H9 (cell line): ENCODE data around the gene SCUBE1. TPM values are rescaled to one million over a fixed set of nuclear protein-coding genes. Genes with fewer than 3 reads are reported as not detected.

Experiments used
- DNase-seq: peaks from one replicate; pipeline ENCODE4 v3.0.0-alpha.2; 2017
- H2AFZ ChIP-seq: one replicate; pipeline ENCODE4 v1.6.1; 2013; ENCODE audit warnings: mild to moderate bottlenecking, low read length, control low read depth, moderate library complexity
- H2AK5ac ChIP-seq: 2 replicates; pipeline ENCODE4 v1.6.1; 2013; ENCODE audit warnings: low read length, control low read depth, mixed read lengths; ENCODE audit not compliant: insufficient read length
- H2BK120ac ChIP-seq: one replicate; pipeline ENCODE4 v1.6.1; 2013; ENCODE audit warnings: low read depth, mild to moderate bottlenecking, low read length, control low read depth, inconsistent platforms; ENCODE audit not compliant: poor library complexity, severe bottlenecking
- H2BK12ac ChIP-seq: 2 replicates; pipeline ENCODE4 v1.6.1; 2013; ENCODE audit warnings: low read length, control low read depth, mixed read lengths, low read depth; ENCODE audit not compliant: insufficient read length
- H2BK15ac ChIP-seq: 2 replicates; pipeline ENCODE4 v1.6.1; 2013; ENCODE audit warnings: low read depth, low read length, control low read depth
- H2BK20ac ChIP-seq: one replicate; pipeline ENCODE4 v1.6.1; 2013; ENCODE audit warnings: low read depth, mild to moderate bottlenecking, low read length, control low read depth, inconsistent platforms; ENCODE audit not compliant: poor library complexity, severe bottlenecking
- H2BK5ac ChIP-seq: 2 replicates; pipeline ENCODE4 v1.6.1; 2013; ENCODE audit warnings: low read length, control low read depth, mixed read lengths; ENCODE audit not compliant: insufficient read length
- H3K14ac ChIP-seq: 2 replicates; pipeline ENCODE4 v1.6.1; 2013; ENCODE audit warnings: low read length, control low read depth; ENCODE audit not compliant: insufficient read depth
- H3K18ac ChIP-seq: 2 replicates; pipeline ENCODE4 v1.6.1; 2013; ENCODE audit warnings: low read depth, mild to moderate bottlenecking, mixed read lengths, low read length, control low read depth; ENCODE audit not compliant: insufficient read length
- H3K23ac ChIP-seq: 2 replicates; pipeline ENCODE4 v1.6.1; 2013; ENCODE audit warnings: low read length, control low read depth, mixed read lengths, low read depth; ENCODE audit not compliant: insufficient read length
- H3K23me2 ChIP-seq: 2 replicates; pipeline ENCODE4 v1.6.1; 2013; ENCODE audit warnings: low read depth, mild to moderate bottlenecking, mixed read lengths, low read length, control low read depth; ENCODE audit not compliant: insufficient read length, poor library complexity, severe bottlenecking
- H3K27ac ChIP-seq: 2 replicates; pipeline ENCODE4 v1.5.1; 2013; ENCODE audit warnings: low read length, control low read depth, mixed read lengths, low read depth; ENCODE audit not compliant: insufficient read length
- H3K27me3 ChIP-seq: 2 replicates; pipeline ENCODE4 v1.6.1; 2013; ENCODE audit warnings: low read length, control low read depth, inconsistent platforms; ENCODE audit not compliant: insufficient read depth
- H3K4ac ChIP-seq: 2 replicates; pipeline ENCODE4 v1.6.1; 2013; ENCODE audit warnings: low read depth, mild to moderate bottlenecking, control low read depth, inconsistent platforms, low read length, moderate library complexity
- H3K4me1 ChIP-seq: 2 replicates; pipeline ENCODE4 v1.6.1; 2013; ENCODE audit warnings: low read length, control low read depth, inconsistent platforms; ENCODE audit not compliant: insufficient read depth
- H3K4me2 ChIP-seq: 2 replicates; pipeline ENCODE4 v1.6.1; 2013; ENCODE audit warnings: low read length, control low read depth, mixed read lengths; ENCODE audit not compliant: insufficient read length, insufficient read depth
- H3K56ac ChIP-seq: 2 replicates; pipeline ENCODE4 v1.6.1; 2013; ENCODE audit warnings: low read depth, mild to moderate bottlenecking, mixed read lengths, low read length, control low read depth; ENCODE audit not compliant: insufficient read length
- H3K79me1 ChIP-seq: 2 replicates; pipeline ENCODE4 v1.6.1; 2013; ENCODE audit warnings: low read depth, mild to moderate bottlenecking, moderate library complexity, low read length, control low read depth, inconsistent platforms; ENCODE audit not compliant: insufficient read depth, poor library complexity, severe bottlenecking
- H3K79me2 ChIP-seq: 2 replicates; pipeline ENCODE4 v1.6.1; 2013; ENCODE audit warnings: low read length, control low read depth, inconsistent platforms; ENCODE audit not compliant: insufficient read depth
- H3K9ac ChIP-seq: 2 replicates; pipeline ENCODE4 v1.6.1; 2013; ENCODE audit warnings: low read length, control low read depth, mixed read lengths; ENCODE audit not compliant: insufficient read length; ENCODE audit errors: extremely low read depth
- H3K9me3 ChIP-seq: one replicate; pipeline ENCODE4 v1.6.1; 2013; ENCODE audit warnings: low read depth, low read length, inconsistent platforms; ENCODE audit not compliant: control insufficient read depth
- H3T11ph ChIP-seq: one replicate; pipeline ENCODE4 v1.6.1; 2013; ENCODE audit warnings: mild to moderate bottlenecking, low read length, control low read depth, inconsistent platforms
- H4K20me1 ChIP-seq: one replicate; pipeline ENCODE4 v1.6.1; 2013; ENCODE audit not compliant: control insufficient read depth, insufficient read length, insufficient read depth
- H4K5ac ChIP-seq: 2 replicates; pipeline ENCODE4 v1.6.1; 2013; ENCODE audit warnings: low read depth, mild to moderate bottlenecking, mixed read lengths, low read length, control low read depth; ENCODE audit not compliant: insufficient read length
- H4K8ac ChIP-seq: replicated peaks from 2 replicates; pipeline ENCODE4 v1.6.1; 2013; ENCODE audit warnings: low read length, control low read depth, mixed read lengths, low read depth; ENCODE audit not compliant: insufficient read length
- H4K91ac ChIP-seq: 2 replicates; pipeline ENCODE4 v1.6.1; 2013; ENCODE audit warnings: low read depth, mild to moderate bottlenecking, moderate library complexity, mixed read lengths, low read length, control low read depth; ENCODE audit not compliant: insufficient read length
- H3K27ac Mint-ChIP-seq, 3 experiments: 2 replicates in 2 of 3; 3 replicates in 1 of 3; pipeline ENCODE4 v1.8.0; 2020 to 2021; ENCODE audit warnings: mixed read lengths in 3 of 3, mild to moderate bottlenecking in 1 of 3, moderate library complexity in 1 of 3
- H3K27me3 Mint-ChIP-seq: 2 replicates; pipeline ENCODE4 v1.8.0; 2021; ENCODE audit warnings: low read depth, mild to moderate bottlenecking, moderate library complexity, mixed read lengths
- H3K36me3 Mint-ChIP-seq, 3 experiments: 2 replicates in 2 of 3; 3 replicates in 1 of 3; pipeline ENCODE4 v1.8.0; 2020 to 2021; ENCODE audit warnings: low read depth in 3 of 3, mixed read lengths in 3 of 3; ENCODE audit not compliant: insufficient read depth in 1 of 3
- H3K4me1 Mint-ChIP-seq, 2 experiments: 2 replicates each; pipeline ENCODE4 v1.8.0; 2020; ENCODE audit warnings: mixed read lengths in 2 of 2
- H3K4me3 Mint-ChIP-seq, 2 experiments: 2 replicates in 1 of 2; 3 replicates in 1 of 2; pipeline ENCODE4 v1.8.0; 2020 to 2021; ENCODE audit warnings: mild to moderate bottlenecking in 2 of 2, mixed read lengths in 2 of 2, moderate library complexity in 1 of 2
- H3K9me3 Mint-ChIP-seq, 2 experiments: 2 replicates in 1 of 2; 3 replicates in 1 of 2; pipeline ENCODE4 v1.8.0; 2020; ENCODE audit warnings: mild to moderate bottlenecking in 2 of 2, mixed read lengths in 2 of 2, moderate library complexity in 1 of 2
- WGBS: extraction: QIAGEN DNeasy Blood & Tissue Kit; methylation state at CpG from one replicate; pipeline ENCODE4 v1.1.7; 2013; ENCODE audit warnings: missing lambda C conversion rate, low lambda C conversion rate, mixed read lengths; ENCODE audit not compliant: insufficient read length; ENCODE audit errors: extremely low coverage; 5-methylcytosine and 5-hydroxymethylcytosine counted together
- total RNA-seq: library from RNA; stranded (reverse); gene quantifications from 2 replicates; pipeline ENCODE4 v1.2.1, GENCODE V29; 2021
- TF ChIP-seq, protein P1 (sequence below): fragments of 200-600 bp; sonication (generic); conservative IDR thresholded peaks from 3 replicates; pipeline ENCODE4 v1.8.0; 2021; ENCODE audit warnings: antibody characterized with exemption, mild to moderate bottlenecking

Gene SCUBE1
- total RNA-seq, 1 experiment from 2014 or later, result 1.2 TPM

DNA sequence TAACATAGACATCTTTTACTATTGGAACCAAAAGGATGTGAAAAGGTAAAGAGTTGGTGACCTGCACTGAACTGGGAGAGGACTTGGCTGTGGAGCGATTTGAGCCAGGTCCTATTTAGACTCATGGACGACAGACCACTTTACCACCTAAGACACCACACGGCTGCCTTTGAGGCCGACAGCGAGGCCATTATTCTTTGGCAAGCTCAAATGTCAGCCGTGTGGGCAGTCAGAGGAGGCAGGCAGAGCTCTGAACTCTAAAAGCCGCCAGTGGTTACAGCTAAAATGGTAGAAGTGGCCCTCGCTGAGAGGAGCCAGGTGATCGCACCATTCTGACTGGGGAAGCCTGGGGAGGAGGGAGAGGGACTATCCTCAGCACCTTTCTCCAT is 50.5 kb downstream of the SCUBE1 start:
- H2BK120ac ChIP-seq, result no peak overlapping the region
- H3K14ac ChIP-seq, result no peak overlapping the region
- no peak overlapping the region for H2BK5ac ChIP-seq
- Mint-ChIP-seq H3K27me3 (peaks cover 2% of the 10 kb centered on the region), H3K4me1 (peaks cover 5 to 26% of the 10 kb centered on the region in 2 experiments; a peak in 3 of 4 replicates), H3K36me3 (no peaks in the 10 kb centered on the region; a peak in 1 of 7 replicates), H3K9me3 (no peaks in the 10 kb centered on the region; a peak in 1 of 5 replicates), H3K27ac (no peak overlapping the region), H3K4me3 (no peak overlapping the region)
- H4K8ac ChIP-seq, result no peak overlapping the region
- no peak overlapping the region for H2AFZ ChIP-seq
- no peak overlapping the region for H3K18ac ChIP-seq
- WGBS, result no CpG with 5 or more reads among the region's 9 CpGs
- no peak overlapping the region for H3K4me2 ChIP-seq
- H3K79me1 ChIP-seq, result no peaks in the 10 kb centered on the region
- H3K79me2 ChIP-seq, result no peaks in the 10 kb centered on the region
- H3K4ac ChIP-seq, result no peak overlapping the region
- no peak overlapping the region for H3K27ac ChIP-seq
- no peak overlapping the region for H2AK5ac ChIP-seq
- H3K23ac ChIP-seq, result no peak overlapping the region
- H2BK20ac ChIP-seq, result no peak overlapping the region
- DNase-seq, result no peak
- H4K91ac ChIP-seq, result no peak overlapping the region
- H3K27me3 ChIP-seq, result no peaks in the 10 kb centered on the region
- H3K23me2 ChIP-seq, result no peaks in the 10 kb centered on the region
- no peak overlapping the region for H3T11ph ChIP-seq
- H2BK15ac ChIP-seq, result no peak overlapping the region
- TF ChIP-seq, protein P1, sequence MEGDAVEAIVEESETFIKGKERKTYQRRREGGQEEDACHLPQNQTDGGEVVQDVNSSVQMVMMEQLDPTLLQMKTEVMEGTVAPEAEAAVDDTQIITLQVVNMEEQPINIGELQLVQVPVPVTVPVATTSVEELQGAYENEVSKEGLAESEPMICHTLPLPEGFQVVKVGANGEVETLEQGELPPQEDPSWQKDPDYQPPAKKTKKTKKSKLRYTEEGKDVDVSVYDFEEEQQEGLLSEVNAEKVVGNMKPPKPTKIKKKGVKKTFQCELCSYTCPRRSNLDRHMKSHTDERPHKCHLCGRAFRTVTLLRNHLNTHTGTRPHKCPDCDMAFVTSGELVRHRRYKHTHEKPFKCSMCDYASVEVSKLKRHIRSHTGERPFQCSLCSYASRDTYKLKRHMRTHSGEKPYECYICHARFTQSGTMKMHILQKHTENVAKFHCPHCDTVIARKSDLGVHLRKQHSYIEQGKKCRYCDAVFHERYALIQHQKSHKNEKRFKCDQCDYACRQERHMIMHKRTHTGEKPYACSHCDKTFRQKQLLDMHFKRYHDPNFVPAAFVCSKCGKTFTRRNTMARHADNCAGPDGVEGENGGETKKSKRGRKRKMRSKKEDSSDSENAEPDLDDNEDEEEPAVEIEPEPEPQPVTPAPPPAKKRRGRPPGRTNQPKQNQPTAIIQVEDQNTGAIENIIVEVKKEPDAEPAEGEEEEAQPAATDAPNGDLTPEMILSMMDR, result no peak
- no peaks in the 10 kb centered on the region for H3K4me1 ChIP-seq
- H3K9me3 ChIP-seq, result no peaks in the 10 kb centered on the region
- H2BK12ac ChIP-seq, result no peak overlapping the region
- H4K20me1 ChIP-seq, result no peaks in the 10 kb centered on the region
- no peak overlapping the region for H4K5ac ChIP-seq
- H3K56ac ChIP-seq, result no peak overlapping the region
- H3K9ac ChIP-seq, result no peak overlapping the region
